IPS-20b (cell line): ENCODE results near the gene MTRF1.

Experiments
- H3K27ac ChIP-seq: one replicate; pipeline ENCODE4 v1.5.1; 2013; ENCODE audit warnings: low read length
- H3K27me3 ChIP-seq: 2 replicates; pipeline ENCODE4 v1.6.1; 2013; ENCODE audit warnings: mild to moderate bottlenecking, low read length, inconsistent platforms; ENCODE audit not compliant: insufficient read depth
- H3K36me3 ChIP-seq: 2 replicates; pipeline ENCODE4 v1.6.1; 2013; ENCODE audit warnings: low read depth, mild to moderate bottlenecking, inconsistent platforms, low read length, moderate library complexity; ENCODE audit not compliant: insufficient read depth
- H3K4me1 ChIP-seq: 2 replicates; pipeline ENCODE4 v1.6.1; 2013; ENCODE audit warnings: mild to moderate bottlenecking, control low read depth, inconsistent platforms, low read length, moderate library complexity; ENCODE audit not compliant: insufficient read depth
- H3K4me3 ChIP-seq: 2 replicates; pipeline ENCODE4 v1.5.1; 2013; ENCODE audit warnings: mild to moderate bottlenecking, low read length, inconsistent platforms
- H3K9ac ChIP-seq: 2 replicates; pipeline ENCODE4 v1.6.1; 2013; ENCODE audit warnings: low read depth, mild to moderate bottlenecking, inconsistent platforms, low read length, moderate library complexity
- H3K9me3 ChIP-seq: 2 replicates; pipeline ENCODE4 v1.6.1; 2013; ENCODE audit warnings: mild to moderate bottlenecking, low read depth, low read length, inconsistent platforms; ENCODE audit not compliant: insufficient read depth

The MTRF1 gene

GRCh38 chr13:41213316-41213715, 50.1 kb downstream of the MTRF1 start:
- H3K27me3 ChIP-seq: no peaks in the 10 kb centered on the region
- H3K4me3 ChIP-seq: no peak overlapping the region
- no peaks in the 10 kb centered on the region for H3K4me1 ChIP-seq
- peaks cover 20% of the 10 kb centered on the region for H3K9me3 ChIP-seq
- no peak overlapping the region for H3K27ac ChIP-seq
- no peaks in the 10 kb centered on the region for H3K36me3 ChIP-seq
- no peak overlapping the region for H3K9ac ChIP-seq

GRCh38 chr13:41212881-41213280, 50.5 kb downstream of the MTRF1 start:
- H3K9ac ChIP-seq: no peak overlapping the region
- H3K36me3 ChIP-seq: no peaks in the 10 kb centered on the region
- no peaks in the 10 kb centered on the region for H3K27me3 ChIP-seq
- no peak overlapping the region for H3K4me3 ChIP-seq
- H3K4me1 ChIP-seq: no peaks in the 10 kb centered on the region
- peaks cover 20% of the 10 kb centered on the region for H3K9me3 ChIP-seq
- no peak overlapping the region for H3K27ac ChIP-seq

- Histone ChIP-seq H3K4me1 (no peaks in the 10 kb centered on the region), H3K27me3 (no peaks in the 10 kb centered on the region), H3K9ac (no peak overlapping the region), H3K27ac (no peak overlapping the region), H3K4me3 (no peak overlapping the region), H3K9me3 (peaks cover 20% of the 10 kb centered on the region), H3K36me3 (no peaks in the 10 kb centered on the region)
These were observed 52.3 kb downstream of the MTRF1 start for GRCh38 chr13:41211062-41211461.

GRCh38 chr13:41206467-41206866, 56.9 kb downstream of the MTRF1 start:
- Histone ChIP-seq H3K9ac (no peak overlapping the region), H3K4me1 (no peaks in the 10 kb centered on the region), H3K27ac (no peak overlapping the region), H3K36me3 (no peaks in the 10 kb centered on the region), H3K27me3 (no peaks in the 10 kb centered on the region), H3K9me3 (peaks cover 17% of the 10 kb centered on the region), H3K4me3 (no peak overlapping the region)

- H3K4me1 ChIP-seq: no peaks in the 10 kb centered on the region
- H3K9me3 ChIP-seq: peaks cover 4% of the 10 kb centered on the region; the same call in 1 of the 2 replicates
- H3K27ac ChIP-seq: no peak overlapping the region
These were observed 59.6 kb downstream of the MTRF1 start for GRCh38 chr13:41203810-41204209.

GRCh38 chr13:41200126-41200525, 63.2 kb downstream of the MTRF1 start:
- Histone ChIP-seq H3K9ac (no peak overlapping the region), H3K36me3 (no peaks in the 10 kb centered on the region), H3K4me1 (no peaks in the 10 kb centered on the region), H3K9me3 (no peaks in the 10 kb centered on the region), H3K4me3 (no peak overlapping the region), H3K27ac (no peak overlapping the region), H3K27me3 (no peaks in the 10 kb centered on the region)

More at GRCh38 chr13:41203810-41204209, 59.6 kb downstream of the MTRF1 start:
- no peaks in the 10 kb centered on the region for H3K36me3 ChIP-seq
- H3K27me3 ChIP-seq: no peaks in the 10 kb centered on the region
- H3K9ac ChIP-seq: no peak overlapping the region
- H3K4me3 ChIP-seq: no peak overlapping the region

GRCh38 chr13:41199526-41199925, 63.9 kb downstream of the MTRF1 start:
- no peaks in the 10 kb centered on the region for H3K4me1 ChIP-seq
- H3K9me3 ChIP-seq: no peaks in the 10 kb centered on the region
- no peak overlapping the region for H3K9ac ChIP-seq
- no peaks in the 10 kb centered on the region for H3K27me3 ChIP-seq
- no peak overlapping the region for H3K27ac ChIP-seq
- no peak overlapping the region for H3K4me3 ChIP-seq
- no peaks in the 10 kb centered on the region for H3K36me3 ChIP-seq

- H3K4me1 ChIP-seq: no peaks in the 10 kb centered on the region
- no peaks in the 10 kb centered on the region for H3K27me3 ChIP-seq
- H3K27ac ChIP-seq: no peak overlapping the region
- H3K4me3 ChIP-seq: no peak overlapping the region
- no peak overlapping the region for H3K9ac ChIP-seq
- no peaks in the 10 kb centered on the region for H3K36me3 ChIP-seq
- no peaks in the 10 kb centered on the region for H3K9me3 ChIP-seq
These were observed 64.3 kb downstream of the MTRF1 start for GRCh38 chr13:41199079-41199478.

- Histone ChIP-seq H3K4me3 (no peak overlapping the region), H3K9ac (no peak overlapping the region), H3K9me3 (no peaks in the 10 kb centered on the region), H3K27ac (no peak overlapping the region), H3K36me3 (0 out of 2 replicates have a peak, but pooled peaks cover 5% of the 10 kb centered on the region), H3K4me1 (peaks cover 4% of the 10 kb centered on the region; the same call in 1 of the 2 replicates), H3K27me3 (no peaks in the 10 kb centered on the region)
These were observed 66.8 kb downstream of the MTRF1 start for GRCh38 chr13:41196620-41197019.

- H3K27ac ChIP-seq: no peak overlapping the region
- no peaks in the 10 kb centered on the region for H3K9me3 ChIP-seq
- H3K4me3 ChIP-seq: no peak overlapping the region
These were observed 67.4 kb downstream of the MTRF1 start for GRCh38 chr13:41196011-41196410.

GRCh38 chr13:41193919-41194824, 69.2 kb downstream of the MTRF1 start, which contains the start of gene KBTBD7:
KBTBD7 (minus strand) TSS chr13:41194569; CDS start chr13:41194257, 312 bp downstream.
- no peaks in the 10 kb centered on the region for H3K9me3 ChIP-seq
- H3K27ac ChIP-seq: peak within 1 kb of the TSS; percentile 23
- 0 out of 2 replicates have a peak, but pooled peaks cover 5% of the 10 kb centered on the region for H3K36me3 ChIP-seq
- peak within 1 kb of the TSS; percentile 87 for H3K4me3 ChIP-seq
- peaks cover 4% of the 10 kb centered on the region; the same call in 1 of the 2 replicates for H3K4me1 ChIP-seq
- H3K9ac ChIP-seq: peak within 1 kb of the TSS; percentile 89
- no peaks in the 10 kb centered on the region for H3K27me3 ChIP-seq

More at GRCh38 chr13:41196011-41196410, 67.4 kb downstream of the MTRF1 start:
- Histone ChIP-seq H3K9ac (no peak overlapping the region), H3K36me3 (0 out of 2 replicates have a peak, but pooled peaks cover 5% of the 10 kb centered on the region), H3K27me3 (no peaks in the 10 kb centered on the region), H3K4me1 (peaks cover 4% of the 10 kb centered on the region; the same call in 1 of the 2 replicates)

GRCh38 chr13:41193469-41193868, 69.9 kb downstream of the MTRF1 start:
- H3K36me3 ChIP-seq: 0 out of 2 replicates have a peak, but pooled peaks cover 5% of the 10 kb centered on the region
- no peaks in the 10 kb centered on the region for H3K9me3 ChIP-seq
- no peaks in the 10 kb centered on the region for H3K27me3 ChIP-seq
- H3K4me1 ChIP-seq: peaks cover 4% of the 10 kb centered on the region; the same call in 1 of the 2 replicates
- no peak overlapping the region for H3K27ac ChIP-seq
- H3K9ac ChIP-seq: peak overlapping the region; percentile 89; the same call in 1 of the 2 replicates
- H3K4me3 ChIP-seq: peak overlapping the region; percentile 87; the same call in 1 of the 2 replicates
